ENCODE measurements around the gene RHBDD1.

- TF ChIP-seq CTCF (IDR thresholded peaks at IDR 0.05), result no peak
- TF ChIP-seq POLR2A (IDR thresholded peaks at IDR 0.05), result no peak
These were observed 135.9 kb downstream of the RHBDD1 start for GRCh38 chr2:226971770-226972169.

Data from lower leg skin (tissue), 3 donors.